HG03175 (cell line): ENCODE results near the gene DYNLT1.
"Not testable (repeated sequence)": the region's sequence is repeated elsewhere in the genome, so short reads cannot be mapped to it uniquely, and the experiment has no call there.

Source experiments
- ATAC-seq: cut with Tn5 transposase; IDR thresholded peaks from one replicate; pipeline ENCODE4 v1.9.1; 2021; ENCODE audit warnings: mild to moderate bottlenecking, moderate library complexity; ENCODE audit not compliant: unreplicated experiment

The DYNLT1 gene

GRCh38 chr6:158642097-158642601 is 2.4 kb downstream of the DYNLT1 start:
- ATAC-seq = no peak

GRCh38 chr6:158640519-158640918 is 4.0 kb downstream of the DYNLT1 start:
- ATAC-seq = no peak

DNA sequence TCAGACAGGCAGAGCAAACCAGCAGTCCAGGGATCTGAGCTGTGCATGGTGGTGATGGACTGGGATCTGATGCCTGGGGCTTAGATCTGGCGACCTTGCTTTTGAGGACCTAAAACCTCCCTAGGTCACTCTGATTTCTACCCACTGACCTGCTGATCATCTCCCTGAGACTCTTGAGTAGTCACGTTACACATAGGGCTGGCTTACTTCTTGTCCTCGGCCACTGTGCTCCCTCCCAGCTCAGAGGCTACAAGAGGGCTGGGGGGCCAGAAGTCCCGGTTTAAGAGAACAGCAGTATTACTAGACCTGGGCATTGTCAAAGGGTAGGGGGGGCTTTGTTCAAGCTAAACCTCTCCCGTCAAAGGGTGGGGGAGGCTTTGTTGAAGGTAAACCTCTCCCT is 5.5 kb downstream of the DYNLT1 start:
- no peak for ATAC-seq

- no peak for ATAC-seq
Observed at GRCh38 chr6:158638324-158638854, 6.2 kb downstream of the DYNLT1 start.

DNA sequence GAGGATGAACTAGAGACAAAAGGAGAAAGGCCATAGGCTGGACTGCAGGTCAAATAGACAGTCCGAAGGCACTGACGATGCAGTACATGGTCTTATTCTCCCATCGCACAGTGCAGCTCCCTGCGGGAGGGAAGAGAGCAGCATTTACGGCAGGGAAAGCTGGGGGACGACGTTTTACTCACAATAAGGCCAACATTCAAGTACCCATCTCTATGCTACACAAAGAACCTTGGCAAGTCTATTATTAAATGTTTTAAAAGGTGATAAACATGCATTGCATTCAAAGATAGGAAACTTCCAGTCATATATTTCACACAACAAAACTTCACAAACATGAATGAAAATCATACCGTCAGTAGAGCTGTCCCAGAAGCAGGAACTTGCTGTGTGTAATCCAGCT is 7.8 kb downstream of the DYNLT1 start:
- ATAC-seq = no peak

DNA sequence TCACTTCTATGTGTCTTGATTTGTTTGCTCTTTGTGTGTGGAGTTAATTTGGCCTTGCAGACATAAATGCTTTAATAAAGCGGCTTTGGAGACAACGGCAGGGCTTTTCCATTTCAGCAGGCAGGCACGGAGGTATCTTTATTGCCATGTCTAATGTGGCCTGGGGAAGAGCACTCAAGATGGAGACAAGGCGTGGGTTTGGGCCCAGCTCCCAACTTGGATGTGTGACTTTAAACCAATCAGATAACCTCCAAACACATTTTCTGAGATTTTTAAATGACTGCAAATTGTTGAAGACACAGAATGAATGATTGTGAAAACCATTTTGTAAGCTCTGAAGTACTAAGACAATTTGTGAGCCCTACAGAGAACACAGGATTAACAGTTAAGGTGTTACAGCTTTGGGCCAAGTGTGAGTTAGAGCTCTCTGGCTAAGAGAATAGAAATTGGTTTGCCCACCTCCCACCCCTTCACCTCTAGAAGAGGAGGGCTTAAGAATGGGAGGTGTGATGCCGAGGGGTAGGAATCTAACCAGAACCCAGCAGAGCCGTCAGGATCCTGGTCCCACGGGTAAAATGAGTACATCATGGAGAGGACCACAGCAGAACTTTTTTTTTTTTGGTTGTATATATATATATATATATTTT is 9.0 kb downstream of the DYNLT1 start:
- no peak for ATAC-seq

- ATAC-seq = no peak
Observed at GRCh38 chr6:158634695-158635426, 9.7 kb downstream of the DYNLT1 start.

DNA sequence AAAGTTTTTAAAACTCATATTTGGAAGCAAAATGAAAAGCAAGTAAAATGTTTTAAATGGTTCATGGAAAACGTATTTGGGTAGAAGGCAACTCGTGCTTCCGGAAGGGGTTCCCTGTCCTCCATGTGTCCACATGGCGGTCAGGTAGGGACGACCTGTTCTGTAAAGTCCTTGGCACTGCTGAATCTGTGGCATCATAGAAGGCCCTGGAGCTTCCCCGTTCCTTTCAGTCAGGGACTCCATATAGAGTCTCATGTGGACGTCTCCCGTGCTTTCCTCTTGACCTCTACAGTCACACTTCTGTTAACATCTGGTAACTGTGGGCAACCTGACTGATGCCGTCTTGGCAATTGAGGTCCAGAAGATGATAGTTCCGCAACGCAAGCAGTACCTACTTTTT is 11.4 kb downstream of the DYNLT1 start:
- no peak for ATAC-seq

GRCh38 chr6:158632538-158633119 is 11.9 kb downstream of the DYNLT1 start:
- not testable (repeated sequence) for ATAC-seq

GRCh38 chr6:158631678-158632537 is 12.6 kb downstream of the DYNLT1 start:
- no peak for ATAC-seq

- no peak for ATAC-seq
Observed at GRCh38 chr6:158630938-158631616, 13.5 kb downstream of the DYNLT1 start.

DNA sequence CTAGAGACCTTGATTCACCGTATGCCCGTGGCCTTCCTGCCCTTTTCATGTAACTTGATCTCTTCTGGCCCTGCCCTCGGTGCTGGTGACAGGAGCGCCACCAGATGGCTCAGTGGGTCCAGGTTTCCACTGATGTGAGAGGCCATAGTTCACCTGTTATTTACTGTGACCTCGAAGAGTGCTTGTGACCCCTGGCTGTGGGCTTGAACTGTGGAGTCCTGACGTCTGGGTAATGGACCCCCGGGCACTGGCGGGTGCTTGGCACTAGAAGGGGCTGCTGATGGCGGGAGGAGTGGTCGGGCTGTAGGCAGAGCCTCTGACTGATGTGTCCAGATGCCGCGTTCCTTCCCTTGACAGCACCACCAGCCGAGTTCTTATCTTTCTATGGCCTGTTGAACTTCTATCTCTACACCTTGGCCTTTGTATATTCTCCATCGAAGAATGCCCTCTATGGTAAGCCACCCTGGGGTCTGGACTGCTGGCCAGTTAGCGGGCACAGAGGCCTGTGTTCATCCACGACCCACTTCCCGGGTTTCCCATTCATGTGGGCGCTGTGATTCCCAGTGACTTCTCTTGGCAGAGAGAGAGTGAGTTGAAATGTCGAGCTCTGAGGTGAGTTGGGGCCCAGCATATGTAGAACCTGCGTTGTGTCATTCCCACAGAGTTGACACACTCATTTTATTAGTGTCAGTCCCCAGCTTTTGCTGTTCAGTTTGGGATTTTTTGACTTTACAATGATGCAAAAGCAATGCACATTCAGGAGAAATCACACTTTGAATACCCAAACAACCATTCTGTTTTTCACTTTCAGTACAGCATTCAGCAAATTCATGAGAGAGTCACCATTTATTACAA is 14.9 kb downstream of the DYNLT1 start:
- ATAC-seq = no peak

DNA sequence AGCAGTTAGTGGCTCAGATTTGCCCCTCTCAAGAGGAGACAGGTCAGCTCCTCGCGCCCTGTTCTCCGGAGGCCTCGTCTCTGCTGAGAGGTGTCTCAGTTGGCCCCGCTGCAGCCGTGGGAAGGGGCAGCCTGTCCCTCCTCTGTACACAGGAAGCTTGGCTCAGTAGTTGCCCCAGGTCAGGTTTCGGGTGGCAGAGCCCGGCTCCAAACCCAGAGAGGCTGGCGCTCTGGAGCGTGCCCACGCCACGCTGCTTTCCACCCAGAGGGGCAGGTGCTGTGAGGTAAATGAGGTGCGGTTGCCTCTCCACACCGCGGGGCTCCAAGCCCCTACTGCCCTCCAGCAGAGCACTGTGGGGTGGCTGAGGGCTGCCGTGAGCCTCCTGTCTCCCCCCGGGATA is 16.0 kb downstream of the DYNLT1 start:
- no peak for ATAC-seq

GRCh38 chr6:158627940-158628211 is 16.7 kb downstream of the DYNLT1 start:
- no peak for ATAC-seq

DNA sequence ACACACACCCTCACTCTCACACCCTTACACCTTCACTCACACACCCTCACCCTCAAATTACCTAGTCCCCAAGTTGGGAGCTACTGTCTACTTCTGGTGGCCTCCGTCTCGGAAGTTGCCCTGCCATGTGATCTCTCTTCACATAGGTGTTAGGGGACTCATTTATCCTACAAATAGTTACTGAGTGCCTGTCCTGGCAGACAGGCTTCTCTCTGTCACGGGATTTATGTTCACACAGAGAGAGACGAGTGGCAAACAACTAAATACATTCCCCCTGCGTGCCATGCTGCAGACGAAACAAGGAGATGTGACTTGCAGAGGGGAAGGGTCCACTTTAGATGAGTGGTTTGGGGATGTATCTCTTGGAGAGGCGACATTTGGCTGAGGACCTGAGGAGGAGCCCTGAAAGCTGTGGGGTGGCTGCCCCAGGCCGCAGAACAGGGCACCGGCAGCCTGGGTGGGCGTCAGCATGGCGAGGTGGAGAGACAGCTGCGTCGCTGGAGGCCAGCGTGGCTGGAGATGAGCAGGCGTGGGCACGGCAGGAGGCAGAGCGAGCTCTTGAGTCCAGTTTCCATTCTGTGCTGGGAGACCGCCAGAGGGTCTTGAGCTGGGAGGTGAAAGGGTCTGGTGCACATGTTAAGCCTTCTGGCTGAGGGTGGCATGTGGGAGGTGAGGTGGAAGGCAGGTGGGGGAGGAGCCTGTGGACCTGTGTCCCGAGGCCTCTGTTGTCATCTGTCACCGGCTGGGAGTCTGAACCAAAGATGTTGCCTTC is 17.2 kb downstream of the DYNLT1 start:
- ATAC-seq = no peak

GRCh38 chr6:158626360-158627167 is 18.0 kb downstream of the DYNLT1 start:
- ATAC-seq = no peak

DNA sequence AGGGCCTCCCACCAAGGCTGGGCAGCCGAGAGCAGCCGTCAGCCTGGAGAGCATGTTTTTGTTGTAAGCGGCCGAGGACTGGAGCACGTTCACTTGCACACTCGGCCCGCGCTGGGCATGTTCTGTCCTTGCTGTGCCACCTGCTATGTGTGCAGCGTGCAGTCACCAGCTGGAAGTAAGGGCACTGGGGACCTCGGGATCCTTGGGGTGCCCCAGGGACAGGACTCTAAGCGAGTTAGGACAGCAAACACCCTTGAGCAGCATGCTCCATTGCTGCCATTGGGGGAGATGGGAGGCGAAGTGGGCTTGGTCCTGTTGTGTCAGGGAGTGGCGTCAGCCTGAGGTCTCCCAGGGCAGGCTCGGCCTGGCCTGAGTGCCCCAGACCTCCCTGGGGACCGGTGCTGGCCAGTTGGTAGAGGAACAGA is 18.6 kb downstream of the DYNLT1 start:
- no peak for ATAC-seq
